Measurements from ENCODE around the gene DAP.

DNA sequence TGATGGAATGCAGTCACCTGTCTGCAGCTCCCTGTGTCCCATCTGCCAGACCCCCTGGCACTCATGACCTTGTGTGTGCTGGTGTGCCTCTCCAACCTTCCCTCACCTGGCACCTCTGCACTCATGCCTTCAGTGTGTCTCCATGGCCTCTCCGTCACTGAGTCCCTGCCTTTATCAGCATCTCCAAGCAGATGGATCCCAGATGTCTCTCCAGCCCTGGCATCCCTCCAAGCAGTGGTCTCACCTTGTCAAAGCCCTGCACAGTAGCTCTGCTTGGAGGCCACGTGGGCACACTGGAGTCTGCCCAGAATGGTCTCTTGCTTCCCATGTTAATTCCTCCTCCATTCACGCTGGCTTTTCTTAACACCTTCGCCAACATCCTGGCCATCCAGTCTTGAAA is 84.8 kb downstream of the DAP start:
- no peak for TF ChIP-seq POLR2A (IDR thresholded peaks at IDR 0.05)
- TF ChIP-seq, protein P1, sequence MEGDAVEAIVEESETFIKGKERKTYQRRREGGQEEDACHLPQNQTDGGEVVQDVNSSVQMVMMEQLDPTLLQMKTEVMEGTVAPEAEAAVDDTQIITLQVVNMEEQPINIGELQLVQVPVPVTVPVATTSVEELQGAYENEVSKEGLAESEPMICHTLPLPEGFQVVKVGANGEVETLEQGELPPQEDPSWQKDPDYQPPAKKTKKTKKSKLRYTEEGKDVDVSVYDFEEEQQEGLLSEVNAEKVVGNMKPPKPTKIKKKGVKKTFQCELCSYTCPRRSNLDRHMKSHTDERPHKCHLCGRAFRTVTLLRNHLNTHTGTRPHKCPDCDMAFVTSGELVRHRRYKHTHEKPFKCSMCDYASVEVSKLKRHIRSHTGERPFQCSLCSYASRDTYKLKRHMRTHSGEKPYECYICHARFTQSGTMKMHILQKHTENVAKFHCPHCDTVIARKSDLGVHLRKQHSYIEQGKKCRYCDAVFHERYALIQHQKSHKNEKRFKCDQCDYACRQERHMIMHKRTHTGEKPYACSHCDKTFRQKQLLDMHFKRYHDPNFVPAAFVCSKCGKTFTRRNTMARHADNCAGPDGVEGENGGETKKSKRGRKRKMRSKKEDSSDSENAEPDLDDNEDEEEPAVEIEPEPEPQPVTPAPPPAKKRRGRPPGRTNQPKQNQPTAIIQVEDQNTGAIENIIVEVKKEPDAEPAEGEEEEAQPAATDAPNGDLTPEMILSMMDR (IDR thresholded peaks at IDR 0.05) = no peak
